Stimulated activated CD4-positive, alpha-beta T cell treated with anti-CD3 and anti-CD28 coated beads, Interleukin-2, amount 100 ng/mL, for 24 hours (primary cell): Measurements from ENCODE around the gene SEMA3D.

Experiments
- DNase-seq, 2 donors: peaks; one replicate each; pipeline ENCODE4 v3.0.0-alpha.2; 2020

The SEMA3D gene

DNA sequence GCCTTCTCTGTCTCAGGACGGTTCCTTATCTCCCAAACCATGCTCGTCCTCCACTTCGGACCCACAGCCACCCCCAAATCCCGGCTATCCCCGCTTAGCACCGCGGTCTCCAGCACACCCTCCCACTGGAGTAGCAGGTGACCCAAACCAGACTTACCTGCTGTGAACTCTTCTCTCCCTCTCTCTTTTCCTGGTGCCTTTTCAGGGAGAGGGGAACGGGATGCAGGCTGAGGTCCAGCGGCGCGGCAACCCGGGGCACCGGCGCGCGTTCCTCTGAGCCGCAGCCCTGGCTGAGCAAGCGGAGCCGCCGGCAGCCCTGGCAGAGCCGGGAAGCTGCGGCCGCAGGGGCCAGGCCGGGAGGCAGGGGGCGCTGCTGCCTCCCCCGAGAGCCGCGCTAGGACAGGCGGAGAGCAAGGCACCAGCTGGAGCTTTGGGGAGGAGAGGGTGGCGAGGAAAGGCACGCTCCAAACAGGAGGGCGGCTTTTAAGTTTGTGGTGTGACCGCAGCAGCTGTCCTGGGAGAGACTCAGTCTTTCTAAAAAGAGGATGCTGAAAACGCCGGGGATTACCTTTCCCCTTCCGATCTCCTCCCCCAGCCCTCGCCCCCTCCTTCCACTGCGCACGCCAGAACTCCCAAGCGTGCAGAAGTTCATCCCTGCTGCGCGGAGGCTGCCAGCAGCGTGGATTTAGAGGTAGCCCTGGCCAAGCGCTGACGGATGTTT lies at the start of gene SEMA3D:
Gene SEMA3D (minus strand): TSS at position 536 of the 721 bp plus-strand sequence. CDS start 65,165 bp downstream, outside the sequence.
- peak in 1 of 2 donors; percentile 22 for DNase-seq

- DNase-seq: no peak
Observed at GRCh38 chr7:85234730-85235129, 47.9 kb upstream of the SEMA3D start.

DNA sequence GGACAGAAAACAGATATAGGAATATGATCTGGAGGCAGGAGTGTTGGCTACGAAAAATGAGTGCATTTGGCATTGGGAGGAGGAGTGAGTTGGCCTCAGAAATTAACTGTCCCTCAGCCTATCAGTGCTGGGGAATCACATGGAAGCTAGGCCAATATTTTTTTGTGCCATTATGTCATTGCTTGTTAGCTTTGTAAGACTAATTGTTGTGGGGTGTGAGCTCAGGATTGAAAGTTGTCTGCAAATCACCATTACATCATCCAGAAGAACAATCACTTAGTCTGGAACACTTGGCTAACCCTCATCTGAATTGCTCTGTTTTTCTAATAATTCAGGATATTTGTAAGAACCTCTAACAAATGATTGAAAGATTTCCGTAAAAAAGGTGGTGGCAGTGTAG lies 45.2 kb upstream of the SEMA3D start:
- DNase-seq: no peak

DNA sequence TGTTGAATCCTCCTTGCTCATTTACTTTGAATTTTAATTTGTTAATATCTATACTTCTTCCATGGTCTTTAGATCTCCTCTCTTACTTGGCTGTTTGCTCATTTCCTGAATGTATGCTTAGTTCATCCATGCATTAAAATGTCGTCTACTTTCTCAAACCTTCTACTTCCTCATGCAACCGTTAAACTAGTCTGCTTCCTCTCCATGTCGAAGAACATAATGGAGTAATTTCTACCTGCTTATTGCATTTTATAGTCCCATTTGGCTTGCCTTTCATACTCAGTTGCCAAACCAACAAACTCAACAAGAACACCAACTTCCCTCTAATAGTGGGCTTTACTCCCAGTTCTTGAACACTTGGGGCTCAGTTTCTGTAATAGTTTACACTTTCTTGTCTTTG lies 43.8 kb upstream of the SEMA3D start:
- DNase-seq: no peak

DNA sequence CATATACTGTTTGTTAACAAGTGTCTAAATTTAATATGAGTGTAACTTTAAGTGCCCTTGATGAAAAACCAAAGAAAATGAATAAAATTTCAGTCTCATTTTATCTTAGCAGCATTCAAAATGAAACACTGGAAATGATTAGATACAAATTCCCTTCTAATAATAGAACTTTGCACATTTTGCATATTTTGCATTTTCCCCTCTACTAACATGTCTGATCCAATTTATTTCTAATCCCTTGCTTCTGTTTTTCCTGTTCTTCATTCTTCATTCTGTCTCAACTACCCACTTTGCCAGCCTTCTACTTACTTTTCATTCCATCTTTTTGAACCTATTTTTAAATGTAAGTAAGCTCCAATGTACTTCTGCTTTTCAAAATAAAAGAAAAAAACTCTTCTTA lies 42.7 kb upstream of the SEMA3D start:
- no peak for DNase-seq

GRCh38 chr7:85226361-85227085 lies 39.7 kb upstream of the SEMA3D start:
- no peak for DNase-seq

DNA sequence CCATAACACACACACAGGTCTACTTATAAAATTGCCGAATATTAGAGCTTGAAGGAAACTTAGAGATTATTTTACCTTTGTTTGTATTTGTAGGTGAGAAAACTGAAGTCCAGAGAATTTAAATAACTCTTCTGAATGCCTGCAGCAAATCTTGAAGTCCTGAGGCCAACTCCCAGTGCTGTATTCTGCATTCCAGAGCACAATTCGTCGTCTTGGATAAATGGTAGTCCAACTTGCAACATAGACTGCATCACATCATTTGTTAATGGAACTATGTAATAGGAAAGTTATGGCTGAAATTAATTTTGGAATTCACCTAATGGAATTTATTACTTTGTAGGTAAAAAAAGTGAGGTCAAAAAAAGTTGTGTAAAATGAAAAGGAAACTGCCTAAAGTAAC lies 37.3 kb upstream of the SEMA3D start:
- DNase-seq: no peak

GRCh38 chr7:85222522-85222921 lies 35.7 kb upstream of the SEMA3D start:
- no peak for DNase-seq

- no peak for DNase-seq
Observed at GRCh38 chr7:85221796-85222195, 34.9 kb upstream of the SEMA3D start.

- no peak for DNase-seq
Observed at GRCh38 chr7:85220651-85221050, 33.8 kb upstream of the SEMA3D start.

DNA sequence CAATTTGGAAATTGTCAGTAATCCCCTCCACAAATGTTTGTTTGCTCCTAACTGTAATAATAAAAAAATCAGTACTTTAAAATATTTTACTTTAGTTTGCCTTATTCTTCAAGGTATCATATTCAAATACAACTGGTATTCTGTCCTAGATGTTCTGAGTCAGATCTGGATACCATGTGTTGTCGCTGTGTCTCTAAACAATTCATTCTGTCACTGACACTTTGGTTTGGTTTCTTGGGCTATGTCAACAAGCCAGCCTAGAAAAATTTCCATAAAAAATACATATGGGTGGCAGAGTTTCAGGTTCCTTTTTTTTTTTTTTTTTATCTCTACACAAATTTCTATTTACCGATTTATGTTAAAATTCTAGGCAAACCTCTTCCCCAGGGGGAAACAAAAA lies 33.2 kb upstream of the SEMA3D start:
- no peak for DNase-seq

DNA sequence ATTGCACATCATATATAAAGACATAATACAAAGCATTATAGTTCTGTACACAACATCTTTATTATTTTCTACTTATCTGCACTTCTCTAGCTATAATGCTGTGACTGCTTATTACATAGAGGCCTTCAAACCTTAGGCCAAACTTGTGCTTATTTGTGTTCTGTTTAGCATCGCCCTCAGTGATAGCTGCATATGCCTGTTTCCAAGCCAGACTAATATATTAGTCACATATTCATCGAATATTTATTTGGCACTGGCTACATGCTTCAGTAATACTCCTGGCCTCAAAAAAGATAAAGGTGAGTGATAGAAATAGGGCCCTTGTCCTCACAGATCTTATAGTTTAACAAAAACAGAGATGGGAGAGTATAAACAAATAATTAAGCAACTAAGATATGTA lies 30.2 kb upstream of the SEMA3D start:
- DNase-seq: no peak

DNA sequence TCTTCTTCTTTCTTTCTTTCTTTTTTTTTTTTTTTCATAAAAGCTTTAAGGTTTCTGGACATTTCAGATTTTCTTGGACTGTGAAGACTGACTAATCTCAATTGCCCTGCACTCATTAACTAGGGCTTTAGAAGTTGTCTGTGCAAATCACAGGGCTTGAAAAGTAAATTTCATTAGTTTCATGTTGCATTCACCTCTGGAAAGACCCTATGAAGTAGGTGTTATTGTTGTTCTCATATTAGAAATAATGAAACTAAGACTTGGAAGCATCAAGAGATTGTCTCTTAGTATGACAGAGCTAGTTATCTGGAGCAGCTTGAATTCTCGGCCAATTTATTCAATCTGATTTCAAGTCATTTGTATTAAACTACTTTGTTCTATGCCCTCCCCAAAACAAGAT lies 28.2 kb upstream of the SEMA3D start:
- no peak for DNase-seq

DNA sequence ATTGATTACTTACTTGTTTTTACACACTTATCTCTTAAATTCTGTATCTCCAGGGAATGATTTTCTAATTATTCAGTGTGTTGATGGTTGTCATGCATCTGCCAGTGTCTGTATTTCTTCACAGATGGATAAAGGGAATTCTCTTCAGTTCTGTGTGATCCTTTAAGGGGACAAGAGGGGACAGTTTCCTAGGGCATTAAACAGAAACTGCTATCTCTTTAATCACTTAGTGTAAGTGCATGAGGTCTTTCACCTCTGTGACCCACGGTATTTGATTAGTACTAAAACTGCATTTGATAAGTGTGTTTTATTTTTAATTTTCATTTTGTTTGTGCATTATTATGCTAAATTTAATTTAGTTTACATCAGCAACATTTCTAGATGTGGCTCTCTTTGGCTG lies 26.6 kb upstream of the SEMA3D start:
- DNase-seq: no peak

DNA sequence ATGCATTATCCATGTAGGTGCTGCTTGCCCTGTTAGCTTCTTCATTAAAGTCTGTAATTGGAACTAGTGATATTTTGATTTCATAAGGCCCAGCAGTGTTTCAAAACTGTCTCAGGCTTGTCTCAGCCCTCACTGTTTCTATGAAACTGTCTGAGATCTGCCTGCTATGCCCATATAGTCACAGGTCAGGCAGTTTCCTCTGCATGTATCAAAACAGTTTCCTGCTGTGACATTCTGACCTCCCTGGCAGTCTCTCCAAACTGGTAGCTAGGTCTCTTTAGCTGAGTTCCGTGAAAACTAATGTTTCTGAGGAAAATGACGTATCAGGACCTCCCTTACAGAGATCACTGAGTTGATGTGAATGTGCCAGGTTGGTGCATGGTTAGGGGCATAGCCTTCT lies 18.9 kb upstream of the SEMA3D start:
- no peak for DNase-seq

- no peak for DNase-seq
Observed at GRCh38 chr7:85204496-85204895, 17.6 kb upstream of the SEMA3D start.

- DNase-seq: no peak
Observed at GRCh38 chr7:85204061-85204460, 17.2 kb upstream of the SEMA3D start.

DNA sequence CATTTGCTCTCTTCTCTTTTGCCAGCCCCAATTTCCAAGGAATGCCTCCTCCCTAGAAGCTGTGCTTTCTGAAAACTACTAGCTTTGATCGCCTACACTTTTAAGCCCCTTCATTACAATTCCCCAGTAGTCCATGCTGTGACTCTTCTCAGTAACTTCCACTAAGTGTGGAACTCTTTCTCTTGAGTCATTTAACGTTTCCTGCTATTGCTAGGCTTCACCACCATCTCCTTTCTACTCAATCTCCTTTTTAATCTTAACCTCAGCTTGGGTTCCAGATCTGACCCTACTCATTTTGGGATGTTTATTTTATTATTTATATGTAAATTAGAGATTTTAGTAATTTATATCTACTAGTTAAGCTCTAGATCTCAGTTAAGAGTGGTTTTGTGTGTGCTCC lies 14.4 kb upstream of the SEMA3D start:
- DNase-seq: no peak

- DNase-seq: no peak
Observed at GRCh38 chr7:85196696-85197095, 9.8 kb upstream of the SEMA3D start.

GRCh38 chr7:85191383-85191782 lies 4.5 kb upstream of the SEMA3D start:
- DNase-seq: no peak

- no peak for DNase-seq
Observed at GRCh38 chr7:85186083-85186520, 754 bp downstream of the SEMA3D start.

DNA sequence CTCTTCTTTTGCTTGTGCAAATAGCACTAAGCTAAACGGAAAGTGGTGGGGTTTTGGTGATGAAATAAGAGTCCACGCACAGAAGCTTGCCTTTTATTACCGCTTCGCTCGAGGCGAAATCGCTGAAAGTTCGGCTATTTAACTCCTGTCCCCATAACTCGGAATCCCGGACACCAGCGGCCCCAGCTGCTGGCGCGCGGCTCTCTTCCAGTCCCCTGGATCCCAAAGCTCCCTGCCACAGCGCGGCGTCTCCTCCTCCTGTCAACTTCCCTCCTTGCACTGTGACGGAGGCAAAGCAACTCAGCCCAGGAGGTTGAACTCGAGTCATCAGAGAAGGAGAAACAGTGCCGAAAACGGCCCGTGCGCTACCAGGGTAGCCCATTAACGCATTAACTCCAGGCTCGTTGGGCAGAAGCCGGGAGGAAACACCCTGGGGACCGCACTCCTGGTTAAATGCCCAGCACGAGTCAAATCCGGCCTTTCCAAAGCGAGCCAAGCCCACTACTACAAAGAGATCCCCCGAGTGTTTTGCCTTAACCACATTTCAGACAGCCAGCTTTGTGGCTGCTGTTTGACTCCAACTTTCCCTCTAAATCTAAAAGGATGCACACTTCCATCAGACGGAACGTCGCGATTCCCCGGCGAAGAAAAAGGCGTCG lies 1.3 kb downstream of the SEMA3D start:
- no peak for DNase-seq

- no peak for DNase-seq
Observed at GRCh38 chr7:85184599-85185423, 2.0 kb downstream of the SEMA3D start.
